Right renal pelvis (tissue), 4 donors: ENCODE data around the gene DMGDH. TPM values are rescaled to one million over a fixed set of nuclear protein-coding genes. Genes with fewer than 3 reads are reported as not detected.

ENCODE experiments used
- DNase-seq, 4 donors: peaks; one replicate each; pipeline ENCODE4 v3.0.0-alpha.2; 2013; ENCODE audit warnings: low read depth in 4 of 4, low spot score in 3 of 4, missing footprints in 1 of 4
- polyA plus RNA-seq, 4 donors: library from polyadenylated mRNA; unstranded; fragments of 120-200 nt; gene quantifications; one replicate each; pipeline ENCODE4 v1.2.1, GENCODE V29; 2013; ENCODE audit not compliant: insufficient read length in 4 of 4

Gene DMGDH
- polyA plus RNA-seq, 4 donors = 17.4 to 29.8 (median 21.9) TPM

GRCh38 chr5:79020861-79021561 is 48.5 kb downstream of the DMGDH start:
- DNase-seq = peak; percentile 39 to 56 (median 48)

DNA sequence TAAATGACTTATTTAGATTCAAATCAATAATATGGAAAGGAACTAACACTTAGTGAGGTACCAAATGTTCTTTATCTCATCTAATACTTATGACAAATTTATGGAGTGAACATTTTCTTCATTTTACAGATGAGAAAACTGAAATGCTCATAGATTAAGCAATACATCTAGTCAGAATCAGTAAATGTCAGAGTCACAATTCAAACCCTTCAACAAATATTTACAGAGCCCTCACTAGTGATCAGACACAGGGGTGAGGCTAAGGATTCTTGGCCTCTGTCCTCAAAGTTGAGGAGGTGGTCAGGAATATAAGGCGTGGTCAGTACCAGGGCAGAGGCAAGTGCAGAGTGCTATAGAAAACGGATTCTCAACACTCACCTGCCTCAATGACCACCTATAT is 54.8 kb downstream of the DMGDH start:
- DNase-seq = no peak

GRCh38 chr5:79011869-79012268 is 57.6 kb downstream of the DMGDH start:
- no peak for DNase-seq

- no peak for DNase-seq
These were observed 58.1 kb downstream of the DMGDH start for GRCh38 chr5:79011219-79011836.

- DNase-seq = no peak
These were observed 61.1 kb downstream of the DMGDH start for GRCh38 chr5:79008362-79008761.

DNA sequence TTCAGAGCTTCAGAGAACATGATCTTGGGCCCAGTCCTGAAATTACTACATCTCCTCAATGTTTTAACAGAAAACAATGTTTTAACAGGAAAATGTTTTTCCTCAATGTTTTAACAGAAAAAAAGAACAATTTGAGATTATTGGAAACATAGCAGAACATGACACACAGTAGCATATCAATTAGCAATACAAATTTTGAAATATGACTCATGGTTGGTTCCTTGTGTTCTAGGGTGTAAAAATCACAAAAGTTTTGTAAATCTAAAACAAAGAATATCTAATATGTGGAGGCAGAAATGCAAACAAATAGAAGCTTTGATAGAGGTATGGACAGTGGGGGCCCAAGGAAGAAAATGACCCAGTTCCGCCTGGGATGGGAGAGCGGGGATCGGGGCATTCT is 61.6 kb downstream of the DMGDH start:
- no peak for DNase-seq

- no peak for DNase-seq
These were observed 63.4 kb downstream of the DMGDH start for GRCh38 chr5:79005936-79006631.

- DNase-seq = no peak
These were observed 64.3 kb downstream of the DMGDH start for GRCh38 chr5:79005151-79005550.

- no peak for DNase-seq
These were observed 67.1 kb downstream of the DMGDH start for GRCh38 chr5:79002374-79002773.

DNA sequence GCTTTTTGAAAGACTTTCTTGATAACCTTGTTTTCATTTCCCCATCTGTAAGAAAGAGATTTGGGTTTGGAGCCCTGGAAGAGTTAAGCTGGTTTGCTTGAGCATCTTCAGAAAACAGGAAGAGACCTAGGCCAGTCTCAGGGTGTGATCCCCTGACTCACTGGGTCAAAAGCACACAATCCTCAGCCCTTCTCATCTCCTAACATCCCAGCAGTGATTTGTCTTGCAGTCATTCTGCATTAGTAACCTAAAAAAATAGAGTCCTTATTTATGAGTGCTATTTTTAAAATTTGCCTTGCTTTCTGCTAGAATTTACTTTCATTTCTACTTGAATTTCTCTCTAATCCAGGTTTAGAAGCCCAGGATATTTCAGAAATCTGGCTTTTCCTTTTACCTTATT is 68.0 kb downstream of the DMGDH start:
- no peak for DNase-seq

GRCh38 chr5:78997090-78997489 is 72.4 kb downstream of the DMGDH start:
- no peak for DNase-seq

DNA sequence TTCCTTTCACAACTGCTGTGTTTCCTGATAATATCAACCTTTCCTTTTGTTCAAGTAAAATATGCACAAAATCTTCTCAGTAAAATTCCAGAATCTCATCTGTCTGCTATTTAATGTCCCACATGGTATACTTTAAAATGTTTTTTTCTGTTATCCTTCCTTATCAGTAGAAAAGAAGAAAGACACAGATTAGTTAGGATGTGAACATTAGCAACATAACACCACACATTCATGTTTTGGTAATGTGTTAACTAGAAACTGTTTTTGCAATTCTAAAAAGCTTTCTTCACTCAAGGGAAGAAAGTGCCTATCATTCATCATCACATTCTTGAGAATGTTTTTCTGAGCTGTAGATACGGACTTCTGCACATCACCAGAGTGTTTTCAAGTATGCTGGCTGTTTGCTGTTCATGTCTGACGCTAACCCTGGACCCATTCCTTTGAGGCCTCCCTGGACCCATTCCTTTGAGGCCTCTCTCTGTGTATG is 73.9 kb downstream of the DMGDH start:
- DNase-seq = no peak

DNA sequence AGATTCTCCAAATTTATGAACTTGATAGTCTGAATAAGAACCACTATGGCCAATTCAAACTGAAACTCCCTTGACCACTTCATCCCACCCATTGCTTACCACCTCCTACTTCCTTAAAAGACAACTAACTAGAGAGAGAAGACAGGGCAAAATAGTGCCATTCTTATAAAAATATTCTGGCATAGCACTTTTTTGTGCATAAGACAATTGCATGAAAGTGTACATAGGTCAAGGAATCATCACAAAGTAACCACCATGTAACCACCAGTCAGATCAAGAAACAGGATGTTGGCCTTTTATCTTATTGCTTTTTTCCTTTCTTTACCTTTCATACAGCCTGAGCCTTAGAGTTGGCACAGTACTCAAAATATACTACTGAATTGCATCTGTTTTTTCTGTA is 76.3 kb downstream of the DMGDH start:
- no peak for DNase-seq

DNA sequence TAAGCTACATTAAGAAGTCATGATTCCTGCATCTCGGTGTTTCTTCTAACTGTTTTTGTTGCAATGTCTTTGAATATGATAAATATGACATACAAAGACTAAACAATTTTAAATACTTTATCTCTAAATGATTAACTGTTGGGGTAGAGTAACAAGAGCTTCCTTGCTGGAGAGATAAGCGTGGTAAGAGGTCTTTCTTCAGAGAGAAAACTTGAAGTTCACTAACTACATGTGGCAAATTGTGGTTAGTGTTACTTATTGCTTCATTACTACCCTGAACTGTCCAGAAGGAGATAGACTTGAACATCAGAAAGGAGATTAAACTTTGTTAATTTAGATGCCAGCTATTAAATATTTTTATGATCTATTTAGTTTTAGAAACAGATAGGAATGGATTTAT is 77.3 kb downstream of the DMGDH start:
- DNase-seq = no peak

GRCh38 chr5:78989080-78989479 is 80.4 kb downstream of the DMGDH start:
- DNase-seq = no peak

GRCh38 chr5:78985725-78986223 is 83.7 kb downstream of the DMGDH start:
- DNase-seq = no peak

DNA sequence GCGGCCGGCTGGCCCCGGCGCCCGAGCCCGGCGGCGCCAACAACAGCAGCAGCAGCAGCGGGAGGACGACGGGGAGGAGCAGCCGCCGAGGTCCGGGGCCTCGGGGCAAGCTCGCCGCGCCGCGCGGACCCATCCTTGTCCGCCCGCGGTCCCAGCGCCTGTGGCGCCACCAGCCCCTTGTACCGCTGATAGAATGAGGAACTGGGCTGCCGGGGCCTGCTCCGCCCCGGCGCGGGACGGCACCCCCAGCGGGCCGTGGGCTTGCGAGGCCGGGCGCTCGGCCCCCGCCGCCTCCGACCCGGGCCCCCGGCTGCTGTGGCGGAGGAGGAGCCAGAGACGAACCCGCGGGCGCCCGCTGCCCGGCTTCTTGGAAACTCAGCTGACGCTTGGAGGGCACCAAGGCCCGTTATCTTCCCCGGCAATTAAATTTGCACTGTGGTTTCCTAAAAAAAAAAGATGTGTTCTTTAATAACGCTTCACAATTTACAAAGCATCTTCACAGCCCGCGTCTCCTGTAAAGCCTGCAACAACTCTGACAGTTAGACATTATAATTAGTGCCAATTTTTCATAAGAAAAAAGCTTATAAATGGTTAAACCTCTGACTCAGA is 84.3 kb downstream of the DMGDH start, which contains the start of gene ARSB:
Gene ARSB (minus strand): TSS at position 195 of the 609 bp plus-strand sequence. CDS start 62 bp downstream, at position 133.
- peak in 1 of 4 donors; percentile 31 for DNase-seq

GRCh38 chr5:78984439-78985115 is 84.9 kb downstream of the DMGDH start:
- DNase-seq = peak; percentile 70 to 83 (median 78)

DNA sequence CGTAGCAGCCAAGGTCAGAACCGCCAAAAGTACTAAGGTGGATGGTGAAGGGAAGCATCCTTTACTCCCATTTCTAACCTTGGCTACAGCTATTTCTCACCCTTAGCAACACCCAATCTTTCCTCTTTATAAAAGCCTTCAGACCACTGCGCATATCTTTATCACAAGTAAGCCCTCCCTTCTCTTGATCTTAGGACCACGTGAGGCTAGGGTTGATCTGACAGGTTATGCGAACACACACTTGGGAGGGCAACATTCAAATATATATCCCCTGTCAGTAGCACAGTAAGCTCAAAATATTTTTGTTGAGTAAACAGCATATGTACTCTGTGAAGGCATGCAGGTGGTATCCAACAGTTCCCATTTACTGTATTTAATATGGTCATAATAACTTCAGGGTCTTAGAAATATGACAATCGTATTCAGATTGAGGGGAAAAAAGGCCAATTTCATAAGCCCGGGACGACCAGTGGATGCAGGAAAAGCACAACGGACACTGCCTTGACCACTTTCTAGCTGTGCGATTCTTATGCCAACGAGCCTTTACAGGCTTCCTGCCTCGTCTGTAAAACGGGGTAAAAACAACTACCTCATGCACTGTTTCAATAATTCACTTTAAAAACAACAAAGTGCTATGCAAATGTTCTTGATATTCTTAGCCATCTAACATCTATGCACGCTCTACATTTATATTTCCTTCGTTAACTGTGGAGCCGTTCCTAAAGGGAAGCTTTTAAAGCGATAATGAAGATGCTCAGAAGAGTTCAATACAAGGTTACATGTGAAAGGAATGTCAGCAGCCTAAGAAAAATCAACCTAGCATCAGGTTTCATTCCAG is 85.7 kb downstream of the DMGDH start:
- DNase-seq = peak in 1 of 4 donors; percentile 36
